ENCODE results near the gene MCTP1. TPM values are rescaled to one million over a fixed set of nuclear protein-coding genes. Genes with fewer than 3 reads are reported as not detected.

Gene MCTP1
- total and polyA plus RNA-seq, 2 of the 13 experiments (the other 11 are each of a cell fraction or from before 2014, with no cell fraction given): 0.15 to 0.48 TPM

GRCh38 chr5:95027151-95027721 is 257.7 kb downstream of the MCTP1 start:
- WGBS (ENCODE audit: low lambda C conversion rate): 68% methylated on average over 5 of the region's 5 CpGs

More at GRCh38 chr5:95027151-95027721, 257.7 kb downstream of the MCTP1 start:
- no peaks in the 10 kb centered on the region for H4K20me1 ChIP-seq (ENCODE audit: insufficient read depth, low read length)
- no peak overlapping the region for H3K4me2 ChIP-seq (ENCODE audit: low read depth, low read length)
- H3K9me3 ChIP-seq (ENCODE audit: low read length): no peaks in the 10 kb centered on the region
- no TSS peak for BruUV-seq (replicated peaks)
- no peaks in the 10 kb centered on the region for H3K79me2 ChIP-seq (ENCODE audit: insufficient read depth, low read length)
- in situ Hi-C loops (cut with HindIII; ENCODE audit: extremely low pct_ligation_motif_present, low pct_unique_long_range_greater_than_20kb) (no loop called here), intact Hi-C loops (cut with micrococcal nuclease; ENCODE audit: unreplicated experiment) (no loop called here)
- H2AFZ ChIP-seq (ENCODE audit: low read length): no peak overlapping the region
- POLR2A ChIA-PET: no interaction called here
- CTCF ChIA-PET (ENCODE audit: low intra/inter-chr PET ratio, low total read pairs): no interaction called here
- no peak for TF ChIP-seq ZNF614 (CRISPR knock-in tag; IDR thresholded peaks at IDR 0.05; ENCODE audit: borderline replicate concordance)
- TF ChIP-seq FOXA3 (CRISPR knock-in tag; IDR thresholded peaks at IDR 0.05): no peak
- TF ChIP-seq MLLT10 (CRISPR knock-in tag; IDR thresholded peaks at IDR 0.05): no peak
- TF ChIP-seq POLR2A (IDR thresholded peaks at IDR 0.05; ENCODE audit: insufficient read depth in 1 of 2, low read depth in 2 of 2, low read length in 2 of 2): no peak
- TF ChIP-seq, protein P1, sequence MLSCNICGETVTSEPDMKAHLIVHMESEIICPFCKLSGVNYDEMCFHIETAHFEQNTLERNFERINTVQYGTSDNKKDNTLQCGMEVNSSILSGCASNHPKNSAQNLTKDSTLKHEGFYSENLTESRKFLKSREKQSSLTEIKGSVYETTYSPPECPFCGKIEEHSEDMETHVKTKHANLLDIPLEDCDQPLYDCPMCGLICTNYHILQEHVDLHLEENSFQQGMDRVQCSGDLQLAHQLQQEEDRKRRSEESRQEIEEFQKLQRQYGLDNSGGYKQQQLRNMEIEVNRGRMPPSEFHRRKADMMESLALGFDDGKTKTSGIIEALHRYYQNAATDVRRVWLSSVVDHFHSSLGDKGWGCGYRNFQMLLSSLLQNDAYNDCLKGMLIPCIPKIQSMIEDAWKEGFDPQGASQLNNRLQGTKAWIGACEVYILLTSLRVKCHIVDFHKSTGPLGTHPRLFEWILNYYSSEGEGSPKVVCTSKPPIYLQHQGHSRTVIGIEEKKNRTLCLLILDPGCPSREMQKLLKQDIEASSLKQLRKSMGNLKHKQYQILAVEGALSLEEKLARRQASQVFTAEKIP (CRISPR knock-in tag; IDR thresholded peaks at IDR 0.05; ENCODE audit: borderline replicate concordance): no peak
- TF ChIP-seq IRF9 (CRISPR knock-in tag; IDR thresholded peaks at IDR 0.05; ENCODE audit: borderline replicate concordance): no peak
- TF ChIP-seq CREB1 (IDR thresholded peaks at IDR 0.05): no peak
- TF ChIP-seq CREB1 (CRISPR knock-in tag; IDR thresholded peaks at IDR 0.05): no peak
- no peak for TF ChIP-seq KDM5A (IDR thresholded peaks at IDR 0.05; ENCODE audit: borderline replicate concordance, low read length)
- TF ChIP-seq MATR3 (CRISPR knock-in tag; IDR thresholded peaks at IDR 0.05): no peak
- no peak for TF ChIP-seq POGZ (CRISPR knock-in tag; IDR thresholded peaks at IDR 0.05)
- H3K27ac ChIP-seq (ENCODE audit: extremely low read length, insufficient read depth, low read length): no peak overlapping the region
- FAIRE-seq (no peak), DNase-seq (ENCODE audit: low spot score) (no peak), ATAC-seq (no peak)
- no peaks in the 10 kb centered on the region; a peak in 1 of 5 replicates for H3K27me3 ChIP-seq (ENCODE audit: control insufficient read depth in 1 of 2, insufficient read depth in 2 of 2, low read length in 2 of 2)
- H3K4me3 ChIP-seq (replicated peaks in 1 of 3; ENCODE audit: insufficient read depth in 1 of 3, low read depth in 2 of 3, low read length in 3 of 3): no peak overlapping the region
- no peak overlapping the region for H3K9ac ChIP-seq (ENCODE audit: insufficient read depth, low read depth, low read length)
- H3K36me3 ChIP-seq (replicated peaks in 1 of 2; ENCODE audit: control insufficient read depth in 1 of 2, insufficient read depth in 2 of 2, low read length in 2 of 2): no peaks in the 10 kb centered on the region
- no peaks in the 10 kb centered on the region for H3K4me1 ChIP-seq (ENCODE audit: insufficient read depth, low read length)
